Anterior cingulate cortex (tissue), 58 donors: ENCODE data around the gene MRAP.

Experiments
- DNase-seq, 58 donors: peaks; one replicate each; lab custom pipeline; 2025; lab: John Stamatoyannopoulos, UW

MRAP gene

GRCh38 chr21:32340863-32341848, 42.5 kb downstream of the MRAP start:
- peak in 1 of 58 donors; percentile 19 for DNase-seq

- DNase-seq: no peak
Observed at GRCh38 chr21:32346951-32347350, 48.3 kb downstream of the MRAP start.

DNA sequence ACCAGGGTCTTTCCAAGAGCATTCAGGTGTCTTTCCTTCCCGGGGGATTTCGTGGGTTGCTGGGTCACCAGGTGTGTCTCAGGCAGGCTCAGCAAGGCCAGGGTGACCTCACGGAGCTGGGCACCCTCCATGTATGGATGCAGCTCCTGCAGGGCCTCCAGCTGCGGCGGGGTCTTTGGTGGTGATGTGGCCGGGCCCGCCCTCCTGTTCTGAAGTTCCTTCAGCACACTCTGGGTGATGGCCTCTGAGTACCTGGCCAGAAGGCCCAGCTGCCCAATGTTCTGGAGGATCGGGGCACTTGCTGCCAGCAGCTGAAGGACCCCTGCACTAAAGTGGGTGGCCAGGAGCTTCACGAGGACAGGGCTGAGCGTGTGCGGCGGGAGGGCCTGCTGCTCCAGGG, 48.7 kb downstream of the MRAP start:
- DNase-seq: no peak

GRCh38 chr21:32347977-32348376, 49.3 kb downstream of the MRAP start:
- DNase-seq: no peak

GRCh38 chr21:32348604-32349332, 50.1 kb downstream of the MRAP start:
- no peak for DNase-seq

DNA sequence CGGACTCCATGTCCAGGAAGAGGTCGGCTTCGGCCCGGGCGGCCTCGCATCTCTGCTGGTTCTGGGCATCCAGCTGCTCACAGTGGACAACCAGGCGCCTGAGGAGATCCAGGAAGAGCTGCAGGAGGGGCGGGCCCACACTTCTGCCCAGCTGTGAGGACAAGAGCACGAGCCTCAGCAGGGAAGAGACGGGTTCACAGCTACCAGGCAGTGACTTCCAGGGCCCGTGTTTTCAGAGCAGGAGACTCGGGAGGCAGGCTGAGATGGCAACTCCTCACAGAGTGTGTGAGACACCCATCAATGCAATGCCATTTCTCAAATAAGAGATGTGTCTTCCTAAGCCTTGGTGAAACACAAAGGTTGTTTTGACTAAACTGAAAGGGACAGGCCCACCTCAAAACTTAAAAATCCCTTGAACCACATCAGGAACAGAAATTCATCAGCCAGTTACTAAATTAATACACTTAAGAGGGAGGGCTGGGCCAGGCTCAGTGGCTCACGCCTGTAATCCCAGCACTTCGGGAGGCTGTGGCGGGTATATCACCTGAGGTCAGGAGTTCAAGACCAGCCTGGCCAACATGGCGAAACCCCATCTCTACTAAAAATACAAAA, 50.8 kb downstream of the MRAP start:
- DNase-seq: no peak

DNA sequence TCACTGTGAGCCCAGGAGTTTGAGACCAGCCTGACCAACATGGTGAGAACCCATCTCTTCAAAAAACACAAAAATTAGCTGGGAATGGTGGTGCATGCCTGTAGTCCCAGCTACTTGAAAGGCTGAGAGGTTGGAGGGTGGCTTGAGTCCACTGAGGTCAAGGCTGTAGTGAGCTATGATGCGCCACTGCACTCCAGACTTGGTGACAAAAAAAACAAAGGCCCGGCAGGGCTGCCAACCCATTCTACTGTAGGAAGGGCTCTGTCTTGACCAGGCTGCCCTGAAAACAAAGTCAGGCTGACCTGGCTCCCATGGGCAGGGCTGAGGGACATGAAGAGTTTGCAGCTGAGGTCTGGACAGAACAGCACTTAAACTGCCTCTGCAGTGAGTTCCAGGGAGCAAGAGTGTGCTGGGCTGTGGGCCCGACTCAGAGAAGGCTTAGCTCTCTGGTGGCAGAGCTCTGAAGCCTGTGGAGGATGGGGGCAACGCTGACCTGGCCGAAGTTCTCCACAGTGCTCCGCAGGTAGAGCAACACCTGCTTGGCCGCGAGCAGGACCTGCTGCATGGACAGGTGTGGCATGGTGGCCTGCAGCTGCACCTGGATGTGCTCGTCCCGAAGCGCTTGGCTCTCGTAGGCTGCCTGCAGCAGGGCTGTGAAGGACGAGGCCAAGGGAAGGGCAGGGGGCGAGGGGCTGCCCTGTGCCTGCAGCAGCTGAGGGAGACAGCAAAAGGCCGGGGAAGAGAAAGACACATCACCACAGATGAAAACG, 51.7 kb downstream of the MRAP start:
- no peak for DNase-seq

- no peak for DNase-seq
Observed at GRCh38 chr21:32350981-32351380, 52.3 kb downstream of the MRAP start.

GRCh38 chr21:32351428-32351827, 52.8 kb downstream of the MRAP start:
- no peak for DNase-seq

- DNase-seq: no peak
Observed at GRCh38 chr21:32352526-32352925, 53.9 kb downstream of the MRAP start.

- no peak for DNase-seq
Observed at GRCh38 chr21:32353002-32353711, 54.5 kb downstream of the MRAP start.

GRCh38 chr21:32356874-32357395, 58.3 kb downstream of the MRAP start:
- no peak for DNase-seq

DNA sequence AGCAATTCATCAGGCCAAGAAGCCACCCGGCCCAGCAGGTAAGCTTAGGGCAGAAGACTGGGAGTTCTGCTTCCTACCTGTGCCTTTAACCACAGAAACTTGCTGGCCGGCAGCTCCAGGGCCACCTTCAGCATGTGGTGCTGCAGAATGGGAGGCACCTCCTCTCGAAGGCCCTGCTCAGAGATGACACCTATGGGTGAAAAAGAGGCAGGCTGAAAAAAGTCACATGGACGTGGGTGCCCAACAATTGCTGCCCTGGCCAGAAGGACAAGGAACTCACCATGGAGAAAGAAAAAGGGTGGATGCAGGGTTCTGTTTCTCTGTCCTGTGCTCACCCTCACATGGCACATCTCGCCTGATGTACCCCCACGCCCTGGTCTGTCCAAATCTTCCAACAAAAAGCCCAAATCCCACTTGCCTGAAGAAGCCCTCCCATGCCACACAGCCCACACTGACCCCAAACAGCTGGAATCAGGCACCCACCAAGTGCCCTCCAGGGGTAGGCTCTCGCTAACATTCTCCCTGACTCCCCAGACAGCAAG, 61.1 kb downstream of the MRAP start:
- DNase-seq: peak in 2 of 58 donors; percentile 22 to 31

- DNase-seq: no peak
Observed at GRCh38 chr21:32360401-32360975, 61.8 kb downstream of the MRAP start.
